NCI-H1048 (cell line): ENCODE data around the gene AMOTL2.

Source experiments
- DNase-seq: peaks from one replicate; lab custom pipeline; 2025; lab: John Stamatoyannopoulos, UW

Gene AMOTL2

GRCh38 chr3:134333522-134334181, 40.6 kb downstream of the AMOTL2 start:
- DNase-seq, result no peak

DNA sequence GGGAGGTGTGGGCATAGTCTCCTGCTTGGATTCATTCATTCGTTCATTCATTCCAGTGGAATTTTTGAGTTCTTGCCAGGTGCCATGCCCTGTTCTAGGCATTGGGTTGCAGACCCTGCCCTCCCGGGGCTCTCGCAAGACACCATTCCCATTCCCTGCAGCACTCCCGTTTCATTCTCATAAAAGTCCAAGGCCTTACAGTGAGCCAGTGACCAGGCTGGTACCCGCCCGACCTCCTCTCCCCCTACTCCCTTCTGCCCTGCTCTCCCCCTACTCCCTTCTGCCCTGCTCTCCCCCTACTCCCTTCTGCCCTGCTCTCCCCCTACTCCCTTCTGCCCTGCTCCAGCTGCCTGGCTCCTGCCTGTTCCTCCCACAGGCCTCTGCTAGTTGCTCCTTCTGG, 41.9 kb downstream of the AMOTL2 start:
- no peak for DNase-seq

GRCh38 chr3:134331811-134332199, 42.4 kb downstream of the AMOTL2 start:
- DNase-seq, result no peak

- no peak for DNase-seq
Observed at GRCh38 chr3:134330883-134331810, 43.1 kb downstream of the AMOTL2 start.

GRCh38 chr3:134328846-134329245, 45.4 kb downstream of the AMOTL2 start:
- no peak for DNase-seq

GRCh38 chr3:134328147-134328591, 46.1 kb downstream of the AMOTL2 start:
- DNase-seq, result no peak

GRCh38 chr3:134327594-134327975, 46.7 kb downstream of the AMOTL2 start:
- no peak for DNase-seq

GRCh38 chr3:134326760-134327593, 47.3 kb downstream of the AMOTL2 start:
- no peak for DNase-seq

- no peak for DNase-seq
Observed at GRCh38 chr3:134326126-134326525, 48.1 kb downstream of the AMOTL2 start.

DNA sequence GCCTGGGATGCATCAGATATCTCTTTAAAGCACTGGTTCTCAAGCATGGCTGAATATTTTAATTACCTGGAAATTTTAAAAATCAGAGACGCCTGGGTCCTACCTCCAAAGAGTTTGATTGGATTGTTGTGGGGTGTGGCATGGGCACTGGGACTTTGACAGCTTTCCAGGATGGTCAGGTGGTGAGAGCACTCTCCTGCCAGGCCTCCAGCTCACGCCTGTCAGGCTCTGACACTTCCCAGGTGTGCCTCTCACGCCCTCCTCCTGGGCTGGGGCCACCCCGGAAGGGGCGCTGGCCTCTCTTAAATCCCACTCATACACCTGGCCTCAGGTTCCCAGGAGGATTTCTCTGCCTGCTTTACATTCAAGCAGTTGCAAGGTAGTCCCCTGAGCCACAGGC, 48.5 kb downstream of the AMOTL2 start:
- no peak for DNase-seq

DNA sequence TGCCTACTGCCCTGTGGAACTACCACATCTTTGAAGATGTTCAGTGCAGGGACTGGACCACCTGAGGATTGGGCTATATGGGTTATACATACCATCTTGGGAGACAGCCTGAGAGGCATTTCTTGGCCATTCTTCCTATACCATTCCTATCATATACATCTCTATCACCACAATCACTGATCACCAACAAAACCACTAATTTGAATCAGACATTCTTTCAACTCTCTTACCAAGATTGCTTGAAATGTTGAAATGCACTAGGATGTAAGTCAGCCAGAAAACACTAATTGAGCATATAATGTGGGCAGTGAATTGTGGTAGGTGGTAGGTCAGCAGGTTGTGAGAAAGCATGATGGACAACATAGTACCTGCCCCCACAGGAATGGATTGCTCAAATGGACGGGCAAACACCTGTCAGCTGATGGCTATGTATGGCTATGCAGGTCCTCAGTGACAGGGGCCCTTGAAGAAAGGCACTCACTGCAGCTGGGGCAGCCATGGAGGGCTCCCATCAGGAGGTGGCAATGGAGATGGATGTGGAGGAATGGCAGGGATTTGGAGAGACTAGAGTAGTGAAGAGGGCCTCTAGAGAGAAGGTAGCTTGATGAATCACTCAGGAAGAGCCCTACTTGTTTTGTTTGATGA, 49.1 kb downstream of the AMOTL2 start:
- DNase-seq, result no peak

DNA sequence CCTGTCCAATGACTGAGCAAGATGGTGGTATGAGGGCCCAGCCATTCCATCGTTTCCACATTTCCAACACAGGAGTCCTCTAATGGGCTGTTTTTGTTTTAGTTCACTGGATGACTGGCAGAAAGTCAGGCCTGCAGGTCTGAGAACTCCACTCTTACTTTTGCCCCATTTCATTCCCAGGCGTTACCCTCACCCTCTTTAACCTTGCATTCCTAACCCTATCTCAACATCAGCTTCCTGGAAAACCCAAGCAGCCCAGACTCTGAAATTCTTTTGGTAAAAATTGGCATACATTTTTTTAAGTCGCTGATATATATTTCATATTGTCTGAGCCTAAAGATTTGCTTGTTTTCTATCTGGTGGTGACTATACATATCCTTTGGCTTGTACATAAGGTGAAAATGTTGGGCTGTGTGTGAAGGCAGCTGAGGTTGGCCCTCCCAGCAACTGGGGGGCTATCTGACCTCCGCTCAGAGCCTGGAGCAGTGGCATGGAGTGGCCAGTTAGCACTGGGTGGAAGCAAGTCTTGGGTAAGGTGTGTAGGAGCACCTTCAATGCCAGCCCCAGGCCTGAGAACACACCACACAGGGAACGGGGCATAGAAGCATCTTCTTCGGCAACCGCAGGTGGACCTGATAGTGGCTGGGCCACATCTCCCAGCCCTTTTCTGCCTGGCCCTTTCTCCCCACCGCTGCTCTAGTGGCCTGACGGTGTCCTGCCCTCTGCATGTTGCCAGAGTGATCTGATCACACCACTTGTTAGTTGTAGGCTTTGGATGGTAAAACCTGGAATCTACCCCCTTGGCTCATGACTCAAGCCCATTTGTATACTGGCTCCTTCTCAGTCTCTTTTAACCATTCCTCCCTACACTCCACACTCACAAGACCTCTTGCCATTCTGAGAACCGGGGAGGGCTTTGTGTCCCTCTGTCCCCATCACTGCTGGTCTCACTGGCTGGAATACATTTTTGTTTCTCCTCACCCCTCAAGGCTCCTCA, 50.0 kb downstream of the AMOTL2 start:
- no peak for DNase-seq

- DNase-seq, result no peak
Observed at GRCh38 chr3:134322286-134322685, 52.0 kb downstream of the AMOTL2 start.

GRCh38 chr3:134320749-134321148, 53.5 kb downstream of the AMOTL2 start:
- no peak for DNase-seq

DNA sequence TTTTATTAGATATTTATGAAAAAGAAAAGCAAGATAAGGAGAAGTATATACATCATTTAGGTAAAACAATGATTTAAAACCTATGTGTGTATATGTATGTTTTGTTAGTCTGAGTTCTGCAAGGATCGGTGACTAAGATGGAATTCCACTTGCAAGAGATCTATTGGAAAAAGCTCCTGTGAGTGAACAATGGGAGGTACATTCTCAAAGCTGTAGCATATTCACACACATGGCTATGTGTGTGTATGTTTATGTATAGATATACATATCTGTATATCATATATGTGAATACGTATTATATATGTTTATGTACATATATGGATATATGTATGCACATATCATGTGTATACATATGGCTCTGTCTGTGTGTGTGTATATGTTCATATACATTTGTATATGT, 54.3 kb downstream of the AMOTL2 start:
- no peak for DNase-seq

DNA sequence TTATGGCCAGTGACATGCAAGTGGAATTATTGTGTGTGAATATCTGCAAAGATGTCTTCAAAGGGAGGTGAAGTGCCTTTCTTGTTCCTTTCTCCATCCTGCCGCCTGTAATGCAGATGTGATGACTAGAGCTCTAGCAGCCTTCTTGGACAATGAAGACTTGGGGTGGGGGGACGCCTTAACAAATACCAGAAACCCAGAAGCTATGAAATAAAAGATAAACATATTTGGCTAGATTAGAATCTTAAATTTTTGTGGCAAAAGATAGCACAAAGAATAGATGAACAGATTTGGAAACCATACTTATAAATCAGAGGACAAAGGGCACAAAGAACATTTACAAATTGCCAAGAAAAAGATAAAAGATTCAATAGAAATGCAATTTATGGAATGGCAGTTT, 56.1 kb downstream of the AMOTL2 start:
- DNase-seq, result no peak

GRCh38 chr3:134317106-134317947, 56.9 kb downstream of the AMOTL2 start:
- DNase-seq, result no peak

DNA sequence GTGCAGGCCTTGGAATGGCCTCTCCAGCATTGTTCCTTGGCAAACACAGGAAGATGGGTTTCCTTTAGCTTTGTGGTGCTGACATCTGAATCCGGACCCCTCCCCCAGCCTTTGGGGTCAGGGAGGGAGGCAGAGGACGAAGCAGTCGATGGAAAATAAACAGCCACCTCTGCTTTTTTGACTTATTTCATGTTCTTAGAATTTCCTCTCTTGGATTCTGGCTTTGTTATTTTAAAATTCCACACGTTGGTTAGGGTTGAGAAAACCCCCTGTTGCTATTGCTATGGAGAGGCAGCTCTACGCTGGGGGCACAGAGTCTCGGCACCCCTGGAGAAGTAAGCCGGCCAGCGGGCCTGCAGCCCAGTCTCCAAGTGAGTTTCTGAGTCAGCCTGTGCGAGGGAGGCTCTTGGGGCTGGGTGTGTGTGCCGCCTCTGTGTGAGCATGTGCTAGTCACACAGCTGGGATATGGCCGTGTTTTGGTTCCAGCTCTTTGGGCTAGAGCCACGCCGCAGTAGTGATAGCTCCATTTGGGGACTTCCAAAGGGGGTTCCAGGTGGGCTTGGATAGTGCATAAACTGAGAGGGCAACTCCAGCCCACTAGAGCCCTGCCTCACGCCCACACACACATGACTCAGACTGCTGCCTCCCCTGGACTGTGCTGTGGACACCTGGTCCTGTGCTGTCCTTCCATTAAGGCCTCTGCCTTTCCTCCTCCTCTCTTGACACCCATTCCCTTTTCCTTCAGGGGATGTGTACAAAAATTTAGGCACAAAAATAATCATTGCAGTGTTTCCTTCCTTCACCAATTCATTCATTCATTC, 58.8 kb downstream of the AMOTL2 start:
- DNase-seq, result no peak
